Measurements from ENCODE around the gene PLAGL2.

DNA sequence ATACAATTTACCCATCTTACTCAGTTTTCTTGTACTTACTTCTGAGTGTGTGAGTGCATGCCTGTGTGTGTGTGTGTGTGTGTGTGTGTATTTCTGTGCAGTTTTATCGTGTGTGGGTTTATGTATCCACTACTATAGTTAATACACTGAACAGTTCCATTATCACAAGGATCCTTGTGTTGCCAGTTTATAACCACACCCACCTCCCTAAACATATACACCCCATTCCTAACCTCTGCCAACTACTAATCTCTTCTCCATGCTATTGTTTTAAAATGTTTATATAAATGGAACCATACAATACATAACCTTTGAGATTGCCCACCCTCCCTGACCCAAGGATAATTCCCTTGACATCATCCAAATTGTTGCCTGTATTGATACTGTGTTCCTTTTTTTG is 18.8 kb upstream of the PLAGL2 start:
- TF ChIP-seq POLR2AphosphoS5 (IDR thresholded peaks at IDR 0.05; ENCODE audit: low read depth), result no peak
- TF ChIP-seq, protein P1, sequence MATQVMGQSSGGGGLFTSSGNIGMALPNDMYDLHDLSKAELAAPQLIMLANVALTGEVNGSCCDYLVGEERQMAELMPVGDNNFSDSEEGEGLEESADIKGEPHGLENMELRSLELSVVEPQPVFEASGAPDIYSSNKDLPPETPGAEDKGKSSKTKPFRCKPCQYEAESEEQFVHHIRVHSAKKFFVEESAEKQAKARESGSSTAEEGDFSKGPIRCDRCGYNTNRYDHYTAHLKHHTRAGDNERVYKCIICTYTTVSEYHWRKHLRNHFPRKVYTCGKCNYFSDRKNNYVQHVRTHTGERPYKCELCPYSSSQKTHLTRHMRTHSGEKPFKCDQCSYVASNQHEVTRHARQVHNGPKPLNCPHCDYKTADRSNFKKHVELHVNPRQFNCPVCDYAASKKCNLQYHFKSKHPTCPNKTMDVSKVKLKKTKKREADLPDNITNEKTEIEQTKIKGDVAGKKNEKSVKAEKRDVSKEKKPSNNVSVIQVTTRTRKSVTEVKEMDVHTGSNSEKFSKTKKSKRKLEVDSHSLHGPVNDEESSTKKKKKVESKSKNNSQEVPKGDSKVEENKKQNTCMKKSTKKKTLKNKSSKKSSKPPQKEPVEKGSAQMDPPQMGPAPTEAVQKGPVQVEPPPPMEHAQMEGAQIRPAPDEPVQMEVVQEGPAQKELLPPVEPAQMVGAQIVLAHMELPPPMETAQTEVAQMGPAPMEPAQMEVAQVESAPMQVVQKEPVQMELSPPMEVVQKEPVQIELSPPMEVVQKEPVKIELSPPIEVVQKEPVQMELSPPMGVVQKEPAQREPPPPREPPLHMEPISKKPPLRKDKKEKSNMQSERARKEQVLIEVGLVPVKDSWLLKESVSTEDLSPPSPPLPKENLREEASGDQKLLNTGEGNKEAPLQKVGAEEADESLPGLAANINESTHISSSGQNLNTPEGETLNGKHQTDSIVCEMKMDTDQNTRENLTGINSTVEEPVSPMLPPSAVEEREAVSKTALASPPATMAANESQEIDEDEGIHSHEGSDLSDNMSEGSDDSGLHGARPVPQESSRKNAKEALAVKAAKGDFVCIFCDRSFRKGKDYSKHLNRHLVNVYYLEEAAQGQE (IDR thresholded peaks at IDR 0.05; ENCODE audit: insufficient replicate concordance, low read depth), result no peak
- TF ChIP-seq, protein P2, sequence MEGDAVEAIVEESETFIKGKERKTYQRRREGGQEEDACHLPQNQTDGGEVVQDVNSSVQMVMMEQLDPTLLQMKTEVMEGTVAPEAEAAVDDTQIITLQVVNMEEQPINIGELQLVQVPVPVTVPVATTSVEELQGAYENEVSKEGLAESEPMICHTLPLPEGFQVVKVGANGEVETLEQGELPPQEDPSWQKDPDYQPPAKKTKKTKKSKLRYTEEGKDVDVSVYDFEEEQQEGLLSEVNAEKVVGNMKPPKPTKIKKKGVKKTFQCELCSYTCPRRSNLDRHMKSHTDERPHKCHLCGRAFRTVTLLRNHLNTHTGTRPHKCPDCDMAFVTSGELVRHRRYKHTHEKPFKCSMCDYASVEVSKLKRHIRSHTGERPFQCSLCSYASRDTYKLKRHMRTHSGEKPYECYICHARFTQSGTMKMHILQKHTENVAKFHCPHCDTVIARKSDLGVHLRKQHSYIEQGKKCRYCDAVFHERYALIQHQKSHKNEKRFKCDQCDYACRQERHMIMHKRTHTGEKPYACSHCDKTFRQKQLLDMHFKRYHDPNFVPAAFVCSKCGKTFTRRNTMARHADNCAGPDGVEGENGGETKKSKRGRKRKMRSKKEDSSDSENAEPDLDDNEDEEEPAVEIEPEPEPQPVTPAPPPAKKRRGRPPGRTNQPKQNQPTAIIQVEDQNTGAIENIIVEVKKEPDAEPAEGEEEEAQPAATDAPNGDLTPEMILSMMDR (IDR thresholded peaks at IDR 0.05; ENCODE audit: insufficient read depth, low read length), result no peak
- TF ChIP-seq GABPA (IDR thresholded peaks at IDR 0.05; ENCODE audit: low read depth), result no peak
- no peak for TF ChIP-seq SPI1 (IDR thresholded peaks at IDR 0.05; ENCODE audit: borderline replicate concordance, low read depth)

Measured in HL-60 (cell line).